NT2/D1 (cell line): ENCODE results near the gene P2RX3.

Experiments used
- YY1 ChIP-seq: IDR thresholded peaks from 2 replicates; pipeline ENCODE4 v1.6.1; 2011; ENCODE audit not compliant: insufficient read length, insufficient read depth
- ZNF274 ChIP-seq: IDR thresholded peaks from 2 replicates; pipeline ENCODE4 v1.6.1; 2011; ENCODE audit warnings: mild to moderate bottlenecking, low read depth, low read length

GRCh38 chr11:57392066-57392762, 54.1 kb downstream of the P2RX3 start:
- no peak for TF ChIP-seq ZNF274
- TF ChIP-seq YY1 = no peak
